Measurements from ENCODE around the gene TNFRSF18.

TNFRSF18 gene

DNA sequence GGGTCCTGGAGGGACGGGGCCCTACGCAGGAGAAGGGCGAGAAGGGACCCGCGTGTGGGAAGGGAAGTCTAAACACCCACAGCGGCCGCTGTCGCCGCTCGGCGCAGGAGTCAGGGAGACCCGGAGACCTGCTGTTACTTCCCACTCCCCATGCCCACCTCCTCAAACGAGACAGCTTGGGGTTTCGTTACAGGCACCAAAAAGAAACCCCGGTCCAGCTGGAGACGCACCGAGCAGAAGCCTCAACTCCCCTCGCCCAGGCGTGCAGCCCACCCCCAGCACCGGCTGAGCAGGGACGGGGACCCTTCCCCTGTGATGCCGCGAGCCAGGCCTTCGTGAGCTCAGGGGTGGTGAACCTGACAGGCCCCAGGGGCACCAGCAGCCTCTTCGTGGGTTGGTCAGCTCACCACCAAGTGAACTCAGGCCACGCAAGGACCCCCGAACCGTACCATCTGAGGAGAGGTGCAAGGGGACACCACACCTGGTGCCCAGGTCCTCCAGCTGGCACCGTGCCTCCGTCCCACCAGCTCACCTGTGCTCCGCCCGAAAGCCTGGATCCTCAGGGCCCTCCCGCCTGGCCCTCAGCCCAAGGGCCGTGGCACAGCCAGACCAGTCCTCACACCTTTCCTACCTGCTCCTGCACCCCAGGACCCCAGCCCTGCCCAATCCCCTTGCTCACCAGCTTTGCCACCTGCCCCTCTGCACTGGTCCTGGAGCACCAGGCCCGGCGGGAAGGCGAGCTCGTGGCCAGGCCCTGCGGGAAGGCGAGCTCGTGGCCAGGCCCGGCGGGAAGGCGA lies 20.4 kb upstream of the TNFRSF18 start:
- no peak for DNase-seq

DNA sequence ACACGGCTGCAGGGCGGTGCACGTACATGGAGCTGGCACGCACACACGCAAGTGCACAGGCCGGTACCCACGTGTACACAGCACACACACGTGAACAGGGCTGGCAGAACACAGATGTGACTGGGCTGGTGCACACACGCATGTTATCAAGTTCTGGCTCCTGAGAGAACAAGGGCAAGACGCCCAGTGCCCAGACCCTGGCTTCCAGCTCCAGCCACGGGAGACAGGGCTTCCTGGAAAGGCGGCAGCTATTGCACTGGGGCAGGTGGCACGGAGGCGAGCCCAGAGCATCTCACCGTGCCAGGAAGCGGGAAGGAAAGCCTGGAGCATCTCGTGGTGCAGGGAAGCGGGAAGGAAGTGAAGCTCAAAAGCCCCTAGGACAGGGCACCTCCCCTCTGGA lies 19.5 kb upstream of the TNFRSF18 start:
- DNase-seq = no peak

DNA sequence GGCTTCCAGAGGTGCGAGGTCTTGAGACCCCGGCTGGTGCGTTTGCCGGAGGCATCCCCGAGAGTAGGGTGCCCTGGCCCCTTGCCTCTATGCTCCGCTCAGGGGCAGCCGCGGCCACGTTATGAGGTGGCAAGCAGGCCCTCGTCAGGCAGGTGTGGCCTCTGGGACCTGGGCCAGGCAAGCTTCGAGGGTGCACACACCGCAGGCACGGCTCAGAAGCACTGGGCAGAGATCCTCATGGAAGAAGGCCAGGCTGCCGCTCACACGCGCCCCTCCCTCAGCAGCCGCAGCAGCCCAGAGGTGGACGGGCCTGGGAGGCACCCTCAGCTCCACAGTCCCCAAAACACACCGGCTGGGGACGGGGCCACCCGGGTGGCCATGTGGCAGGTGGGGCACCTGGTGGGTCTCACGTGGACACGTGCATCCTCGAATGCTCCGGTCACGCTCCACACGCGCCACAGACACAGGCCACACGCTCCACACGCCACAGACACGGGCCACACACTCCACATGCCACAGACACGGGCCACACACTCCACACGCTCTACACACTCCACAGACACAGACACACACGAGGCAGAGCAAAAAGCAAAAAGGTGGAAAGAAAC lies 18.9 kb upstream of the TNFRSF18 start:
- no peak for DNase-seq

DNA sequence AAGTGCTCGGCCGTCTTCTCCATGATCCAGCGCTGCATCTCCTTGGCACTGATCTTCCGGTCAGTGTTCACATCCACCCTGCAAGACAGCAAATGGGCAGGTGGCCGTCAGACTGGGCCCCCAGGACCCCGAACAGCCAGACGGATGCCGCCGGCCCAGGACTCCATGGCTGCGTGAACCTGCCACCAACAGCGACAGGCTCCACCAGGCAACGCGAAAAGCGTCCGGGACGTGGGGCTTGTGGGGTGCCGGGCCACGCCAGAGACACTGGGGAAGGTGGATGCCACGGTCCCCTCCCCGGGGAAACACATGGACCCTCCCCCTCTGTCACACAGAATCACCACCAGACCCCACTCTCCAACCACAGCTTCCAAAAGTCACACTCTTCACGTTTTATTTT lies 17.5 kb upstream of the TNFRSF18 start:
- DNase-seq = no peak

DNA sequence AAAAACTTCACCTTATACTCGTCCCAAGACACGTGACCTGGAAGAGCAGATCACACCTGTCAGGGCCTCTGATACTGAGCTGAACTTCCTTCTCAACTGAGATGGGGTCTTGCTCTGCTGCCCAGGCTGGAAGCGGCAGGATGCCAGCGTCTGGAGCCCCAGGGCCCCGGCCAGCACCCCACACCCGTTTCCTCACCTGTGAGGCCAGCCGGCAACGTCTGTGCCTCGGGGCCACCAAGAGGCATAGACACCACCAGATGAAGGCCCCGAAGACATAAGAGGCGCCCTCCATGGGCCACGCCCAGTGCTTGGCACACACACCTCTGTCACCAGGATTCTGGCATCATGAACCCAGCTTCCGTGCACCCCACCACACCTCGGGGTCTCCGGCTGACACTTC lies 16.9 kb upstream of the TNFRSF18 start:
- no peak for DNase-seq

DNA sequence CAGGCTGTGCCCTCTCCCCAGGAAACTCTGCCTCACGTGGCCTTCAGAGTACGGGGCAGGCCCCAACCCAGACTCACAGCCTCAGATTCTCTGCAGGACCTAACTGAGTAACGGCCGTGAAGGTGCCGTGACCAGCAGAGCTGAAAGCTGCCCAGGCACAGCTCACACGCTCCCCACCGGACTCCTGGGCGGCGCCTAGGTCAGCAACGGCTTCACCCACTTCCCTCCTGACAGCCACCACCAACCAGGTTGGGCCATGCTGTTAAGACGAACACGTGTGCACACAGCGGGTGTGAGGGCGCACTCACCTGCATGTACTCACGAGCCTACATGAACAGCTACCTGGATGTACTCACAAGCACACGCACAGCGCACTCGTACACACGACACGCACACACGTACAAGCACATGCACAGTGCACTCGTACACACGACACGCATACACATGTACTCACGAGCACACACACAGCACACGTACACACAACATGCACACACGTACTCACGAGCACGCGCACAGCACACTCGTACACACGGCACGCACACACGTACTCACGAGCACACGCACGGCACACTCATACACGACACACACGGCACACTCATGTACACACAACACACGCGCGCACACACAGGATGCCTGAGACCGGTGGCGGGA lies 16.3 kb upstream of the TNFRSF18 start:
- no peak for DNase-seq

DNA sequence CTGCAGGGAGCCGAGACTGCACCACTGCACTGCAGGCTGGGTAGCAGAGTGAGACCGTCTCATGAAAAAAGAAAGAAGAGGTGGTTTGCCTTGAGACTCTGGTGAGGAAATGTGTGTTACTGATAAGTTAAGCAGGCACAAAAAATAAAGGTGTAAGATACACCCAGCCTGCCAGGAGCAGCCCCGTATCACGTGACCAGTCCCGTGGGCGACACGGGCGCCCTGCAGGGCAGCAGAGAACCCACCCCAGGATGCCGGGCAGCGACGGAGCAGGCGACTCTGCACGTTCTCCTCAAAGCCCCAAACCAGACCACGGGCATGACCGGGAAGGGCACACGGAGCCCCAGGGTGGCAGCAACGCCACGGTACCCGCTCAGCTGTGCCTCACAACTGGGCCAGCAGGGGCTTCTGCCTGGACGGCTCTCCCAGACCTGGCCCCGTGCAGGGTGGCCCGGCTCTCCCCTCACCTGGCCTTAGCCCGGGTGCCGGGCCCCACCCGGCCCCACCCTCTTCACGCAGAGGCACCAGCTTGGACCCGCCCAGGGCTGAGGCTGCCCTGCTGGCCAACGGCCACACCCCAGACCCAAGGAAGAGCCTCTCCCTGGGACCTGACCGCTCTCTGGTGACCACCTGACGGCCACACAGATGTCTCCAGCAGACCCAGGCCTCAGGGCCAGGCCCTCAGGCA lies 15.6 kb upstream of the TNFRSF18 start:
- no peak for DNase-seq

DNA sequence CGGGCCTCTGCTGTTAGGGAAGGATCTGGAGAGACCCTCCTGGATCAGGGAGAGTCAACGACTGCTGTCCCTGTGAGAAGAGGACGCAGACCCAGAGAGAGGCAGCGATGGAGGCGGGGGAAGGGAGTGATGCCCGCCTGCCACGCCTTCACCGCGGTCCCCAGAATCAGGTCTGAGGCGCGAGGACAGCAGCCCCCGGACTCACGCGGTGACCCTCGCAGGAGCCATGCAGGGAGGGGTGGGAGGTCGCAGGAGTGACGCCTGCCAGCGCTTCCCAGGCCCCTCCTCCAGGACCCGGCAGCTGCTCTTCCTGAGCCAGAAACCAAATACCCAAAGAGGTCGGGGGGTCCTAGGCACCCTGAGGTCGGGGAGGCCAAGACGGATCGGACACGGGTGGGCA lies 13.8 kb upstream of the TNFRSF18 start:
- DNase-seq = no peak

DNA sequence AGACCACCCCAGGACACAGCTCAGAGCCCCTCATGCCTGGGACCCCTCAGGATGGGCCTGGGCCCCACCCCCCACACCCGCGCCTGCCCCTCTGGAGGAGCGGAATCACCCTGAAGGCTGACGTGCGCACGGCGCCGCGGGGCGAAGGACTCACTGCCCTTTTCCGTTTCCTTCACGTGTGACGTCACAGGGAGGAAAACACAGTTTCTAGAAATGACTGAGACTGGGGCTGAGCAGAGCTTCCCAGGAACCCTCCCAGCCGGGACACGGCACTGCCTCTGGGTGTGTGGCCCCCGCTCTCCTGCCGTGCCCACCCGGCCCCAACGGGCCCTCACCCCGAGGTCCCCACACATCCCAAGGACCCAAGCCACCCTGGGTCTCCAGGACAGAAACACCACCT lies 12.9 kb upstream of the TNFRSF18 start:
- DNase-seq = no peak

DNA sequence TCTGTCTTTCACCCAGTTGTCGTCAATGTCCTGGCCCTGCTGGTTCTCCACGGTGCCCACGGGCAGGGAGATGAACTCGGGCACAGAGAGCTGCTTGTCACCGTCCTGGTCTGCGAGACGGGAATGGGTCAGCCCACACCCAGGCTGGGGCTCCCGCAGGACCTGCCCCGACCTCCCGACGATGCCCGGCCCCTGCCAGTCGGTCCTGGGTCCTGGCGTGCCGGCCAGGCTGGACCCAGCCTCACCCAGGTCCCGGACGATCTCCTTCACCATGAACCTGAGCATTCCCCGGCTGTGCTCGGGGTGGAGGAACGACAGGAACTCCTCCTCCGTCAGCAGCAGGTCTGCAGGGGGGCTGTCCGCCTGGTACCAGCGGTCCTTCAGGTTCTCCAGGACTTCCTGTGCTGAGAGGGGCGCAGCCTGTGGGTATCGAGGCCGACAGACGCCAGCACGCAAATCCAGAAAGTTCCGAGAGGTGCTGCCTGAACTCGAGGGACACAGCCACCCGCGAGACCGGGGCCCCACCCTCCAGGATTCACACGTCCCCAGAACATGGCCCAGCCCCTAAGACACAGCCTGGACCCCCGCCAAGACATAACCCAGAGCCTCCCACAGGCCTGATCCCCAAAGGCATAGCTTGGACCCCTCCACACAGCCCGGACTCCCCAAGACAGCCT lies 12.3 kb upstream of the TNFRSF18 start:
- DNase-seq = no peak

DNA sequence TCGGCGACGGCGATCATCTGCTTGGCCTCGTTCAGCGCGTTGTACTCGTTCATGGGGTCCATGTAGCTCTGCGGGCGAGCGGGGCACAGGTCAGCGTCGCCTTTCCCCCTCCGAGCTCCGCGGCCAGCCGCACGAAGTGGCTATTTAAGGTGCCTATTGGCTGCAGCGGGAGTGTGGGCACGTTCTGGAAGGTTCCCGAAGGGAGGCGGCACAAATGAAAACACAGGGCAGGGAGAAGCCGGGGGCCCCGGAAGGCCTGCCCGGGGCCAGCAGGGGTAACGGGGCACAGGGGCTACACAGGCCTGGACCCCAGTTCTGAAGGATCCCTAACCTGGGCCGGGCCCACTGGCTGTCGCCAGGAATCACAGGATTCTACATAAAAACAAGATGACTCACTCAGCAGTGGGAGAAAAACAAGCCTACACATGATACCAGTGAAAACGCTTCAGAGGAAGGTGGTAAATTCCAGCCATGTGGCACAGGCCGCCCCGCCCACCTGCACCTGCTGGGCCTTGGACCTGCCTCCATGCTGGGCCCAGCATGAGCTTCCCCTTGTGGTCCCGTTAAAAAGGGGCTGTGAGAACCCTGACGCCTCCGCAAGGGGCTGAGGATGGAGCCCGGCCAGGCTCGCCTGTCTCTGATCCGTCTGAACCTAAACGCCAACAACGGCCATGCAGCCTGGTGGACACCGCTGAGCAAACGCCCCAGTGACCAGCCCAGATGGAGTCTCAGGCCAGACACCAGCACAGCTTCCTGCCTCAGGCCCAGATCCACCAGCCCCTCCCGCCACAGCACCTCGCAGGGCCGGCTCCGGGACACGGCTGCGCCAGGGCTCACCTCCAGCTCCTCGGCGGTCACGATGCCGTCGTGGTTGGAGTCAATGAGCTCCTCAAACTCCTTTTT lies 11.5 kb upstream of the TNFRSF18 start:
- DNase-seq = no peak

DNA sequence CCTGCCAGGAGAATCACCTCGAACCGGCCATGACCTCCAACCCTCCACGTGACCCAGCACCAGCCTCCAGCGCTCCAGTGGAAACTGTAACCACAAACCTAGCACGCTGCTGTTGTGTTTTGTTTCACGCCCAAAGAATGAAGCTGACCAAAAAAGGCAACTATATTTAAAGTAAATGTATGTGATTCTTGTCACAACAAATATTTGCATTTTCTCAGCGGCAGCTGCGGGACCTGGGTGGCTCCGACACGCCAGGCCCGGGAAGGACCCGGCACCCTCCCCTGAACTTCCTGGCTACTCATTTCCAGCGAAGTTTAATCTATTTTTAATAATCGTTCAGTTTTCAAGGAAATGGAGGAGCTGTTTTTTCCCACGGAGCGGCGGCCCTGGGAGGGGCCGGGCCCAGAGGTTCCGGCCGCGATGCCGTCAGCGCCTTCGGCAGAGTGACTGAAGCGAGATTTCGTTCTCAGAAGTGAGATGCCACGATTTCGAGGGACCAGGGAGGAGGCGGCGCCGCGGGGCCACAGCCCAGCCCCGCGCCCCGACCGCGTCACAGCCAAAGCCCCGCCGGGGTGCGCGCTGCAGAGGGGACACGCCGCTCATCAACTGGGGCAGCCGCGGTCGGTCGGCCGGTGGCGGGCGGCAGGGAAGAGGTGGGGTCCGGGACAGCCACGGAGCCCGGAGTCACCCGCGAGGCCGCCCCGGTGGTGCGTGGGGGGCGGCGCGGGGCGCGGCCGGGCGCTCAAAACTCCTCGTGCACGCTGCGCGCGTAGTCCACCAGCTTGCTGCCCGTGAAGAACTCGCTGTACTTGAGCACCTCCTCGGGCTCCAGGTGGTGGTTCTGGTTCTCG lies 10.6 kb upstream of the TNFRSF18 start:
- DNase-seq = no peak

DNA sequence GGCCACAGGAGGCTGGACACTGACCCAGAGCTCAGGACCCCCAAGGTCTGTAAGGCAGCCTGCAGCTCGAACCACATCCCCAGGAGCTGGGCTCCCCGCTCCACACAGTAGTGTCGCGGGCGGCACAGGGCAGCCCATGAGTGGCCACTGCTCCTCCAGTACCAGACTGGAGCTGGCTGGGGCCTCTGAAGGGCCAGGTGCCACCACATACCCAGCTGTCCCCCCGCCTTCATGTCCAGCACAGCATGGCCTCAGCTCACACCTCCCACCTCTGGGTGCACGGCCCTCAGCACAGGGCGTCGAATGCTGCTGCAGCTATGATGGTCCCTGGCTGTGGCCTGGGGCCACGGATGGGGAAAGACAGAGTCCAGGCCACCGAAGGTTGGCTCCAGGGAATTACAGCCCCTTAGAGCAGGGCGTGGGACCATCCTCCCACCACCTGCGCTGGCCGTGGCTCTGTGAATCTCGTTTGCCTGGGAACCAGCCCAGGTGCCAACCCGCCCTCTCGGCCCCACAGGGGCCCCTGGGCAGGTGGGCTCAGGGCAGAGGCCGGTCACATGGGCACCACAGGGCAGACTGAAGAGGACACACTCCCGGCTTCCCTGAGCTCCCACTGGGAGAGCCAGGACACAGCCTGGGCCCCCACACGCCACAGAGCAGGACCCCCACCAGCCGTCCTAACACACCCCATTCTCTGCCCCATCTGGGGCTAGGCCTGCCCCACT lies 9.7 kb upstream of the TNFRSF18 start:
- DNase-seq = no peak

DNA sequence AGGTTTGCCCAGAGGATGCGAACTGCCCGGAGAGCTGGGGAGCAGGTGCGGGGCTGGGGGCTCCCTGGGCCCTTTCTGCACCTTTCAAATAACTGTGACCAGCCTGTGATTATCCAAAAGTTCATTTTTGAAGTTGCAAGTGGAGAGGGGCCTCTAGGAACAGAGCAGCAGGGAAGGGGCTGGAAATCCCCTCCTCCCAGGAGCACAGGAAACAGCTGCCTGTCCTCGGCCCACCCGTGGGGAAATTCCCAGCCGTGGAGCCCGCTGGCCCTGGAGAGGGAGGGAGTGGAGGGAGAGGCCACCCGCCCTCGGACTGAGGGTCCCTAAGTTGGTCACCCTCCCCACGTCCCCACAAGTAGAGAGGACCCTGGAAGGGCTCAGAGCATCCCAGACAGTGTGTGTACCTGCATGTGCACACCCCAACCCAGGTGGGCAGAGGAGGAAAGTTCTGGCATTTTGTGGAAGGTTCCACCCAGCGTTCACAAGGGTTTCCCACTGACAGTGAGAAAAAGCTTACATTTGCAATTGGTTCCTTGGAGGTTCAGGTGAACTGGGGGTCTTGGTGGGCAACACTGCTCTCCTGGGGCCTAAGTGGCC lies 8.8 kb upstream of the TNFRSF18 start:
- no peak for DNase-seq

DNA sequence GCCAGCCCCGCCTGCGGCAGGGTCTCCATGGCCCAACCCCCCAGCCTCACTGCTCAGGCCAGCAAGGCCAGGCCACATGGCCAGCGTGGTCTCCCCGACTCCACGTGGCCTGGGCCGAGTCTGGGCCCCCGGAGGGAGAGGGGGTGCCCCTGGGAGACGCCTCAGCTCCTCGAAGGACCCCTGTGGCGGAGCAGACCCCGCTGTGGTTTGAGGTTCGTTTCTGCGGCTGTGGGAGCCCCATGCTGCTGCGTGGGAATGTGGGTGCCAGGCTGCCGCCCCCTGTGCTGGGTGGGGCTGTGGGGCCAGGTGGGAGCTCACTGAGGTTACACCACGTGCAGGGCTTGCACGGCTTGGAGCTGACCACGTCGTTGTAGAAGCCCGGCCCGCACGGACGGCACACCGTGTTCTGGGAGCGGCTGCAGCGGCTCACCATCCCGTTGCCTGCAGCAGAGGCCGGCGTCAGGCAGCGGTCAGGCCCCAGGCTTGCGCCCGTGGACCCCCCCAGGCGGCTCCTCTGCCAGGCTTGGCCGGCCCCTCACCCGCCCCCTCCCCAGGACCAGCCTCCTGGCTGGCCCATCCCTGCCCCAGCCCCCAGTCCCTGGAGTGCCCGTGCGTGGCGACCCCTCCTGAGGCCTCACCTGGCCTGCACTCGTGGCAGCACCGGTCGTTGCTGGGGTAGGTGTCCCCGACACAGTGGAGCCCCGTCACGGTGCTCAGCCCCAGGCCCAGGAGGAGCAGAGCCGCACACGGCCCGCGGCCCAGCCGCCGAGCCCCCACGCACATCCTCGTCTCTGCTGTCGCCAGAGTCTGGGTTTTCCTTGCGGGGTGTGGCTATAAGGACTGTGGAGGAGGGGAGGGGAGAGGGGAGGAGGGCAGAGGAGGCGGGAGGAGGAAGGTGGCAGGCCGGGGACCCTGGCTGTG lies 7.2 kb upstream of the TNFRSF18 start, which contains the start of gene TNFRSF4:
Gene TNFRSF4, minus strand, starts transcription at position 809 of the 921 bp plus-strand sequence. Its CDS starts 26 bp downstream, at position 783.
- no peak for DNase-seq

DNA sequence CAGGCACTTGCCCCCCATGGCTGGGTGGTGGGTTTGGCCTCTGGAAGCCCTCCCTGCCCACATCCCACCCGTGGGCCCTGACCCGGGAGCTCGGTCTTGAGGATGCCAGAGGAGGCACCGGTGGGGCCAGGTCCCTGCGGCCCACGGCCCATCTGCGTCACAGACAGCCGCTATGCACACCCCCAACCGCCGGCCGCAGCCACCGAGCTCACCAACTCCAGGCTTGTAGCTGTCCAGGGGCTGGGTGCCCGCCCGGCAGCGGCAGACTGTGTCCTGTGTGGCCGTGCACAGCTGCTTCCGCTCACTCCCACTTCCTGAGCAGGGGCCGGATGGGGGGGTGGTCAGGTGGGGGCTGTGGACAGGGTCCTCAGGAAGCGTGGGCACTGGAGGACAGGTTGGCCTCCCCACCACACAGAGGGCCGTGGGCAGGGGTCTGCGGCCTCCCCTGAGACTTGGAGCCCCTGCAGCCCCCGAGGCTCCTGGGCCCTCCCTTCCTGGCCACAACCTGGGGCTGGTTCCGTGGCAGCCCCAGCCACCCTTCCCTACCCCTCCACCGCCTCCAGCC lies 6.5 kb upstream of the TNFRSF18 start:
- DNase-seq = no peak

DNA sequence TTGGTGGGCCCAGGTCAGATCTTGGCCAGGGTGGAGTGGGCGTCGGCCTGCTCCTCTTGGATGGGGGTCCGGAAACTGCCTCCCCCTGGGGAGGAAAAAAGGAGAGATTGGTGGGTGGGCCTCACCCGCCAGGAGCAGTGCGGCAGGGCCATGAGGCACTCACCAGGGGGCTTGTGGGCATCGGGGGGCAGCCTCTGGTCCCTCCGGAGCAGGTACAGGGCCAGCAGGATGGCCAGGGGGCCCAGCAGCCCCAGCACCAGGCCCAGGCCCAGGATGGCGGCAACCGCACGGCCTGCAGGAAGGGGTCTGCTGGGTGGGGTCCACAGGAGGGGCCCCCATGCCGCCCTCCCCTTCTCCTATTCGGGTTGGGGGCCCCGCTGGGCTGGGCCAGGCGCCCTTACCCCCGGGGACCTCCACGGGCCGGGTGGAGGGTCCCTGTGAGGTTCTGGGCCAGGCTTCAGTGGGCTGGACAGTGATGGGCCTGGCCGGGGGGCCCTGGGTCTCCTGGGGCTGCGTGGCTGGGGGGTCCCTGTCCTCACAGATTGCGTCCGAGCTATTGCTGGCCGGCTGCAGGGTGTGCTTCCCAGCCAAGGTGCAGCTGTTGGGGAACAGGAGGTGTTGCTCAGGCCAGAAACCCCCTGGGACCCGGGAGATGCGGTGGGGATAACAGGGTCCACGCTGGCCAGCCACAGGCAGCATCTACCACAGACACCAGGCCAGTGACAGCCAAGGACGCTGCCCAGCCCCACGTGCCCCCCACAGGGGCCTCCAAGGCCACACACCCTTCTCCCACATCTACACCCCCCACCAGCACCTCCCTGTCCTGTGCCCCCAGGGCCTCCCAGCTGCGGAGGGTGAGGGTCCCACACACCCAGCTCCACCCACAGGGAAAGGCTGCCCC lies 5.4 kb upstream of the TNFRSF18 start:
- no peak for DNase-seq
